MM.1S (cell line): ENCODE results near the gene TNIP3.

Experiments
- EZH2 ChIP-seq: fragments of 300-600 bp; sonication (generic); optimal IDR thresholded peaks from 2 replicates; pipeline ENCODE3; 2017; ENCODE audit warnings: low read depth, mild to moderate bottlenecking, antibody characterized with exemption, low read length, mixed read lengths
- EZH2phosphoT487 ChIP-seq: fragments of 300-600 bp; sonication (generic); IDR thresholded peaks from 2 replicates; pipeline ENCODE4 v1.6.1; 2018; ENCODE audit warnings: antibody characterized with exemption, low read length
- TF ChIP-seq, protein P1 (sequence below): fragments of 300-600 bp; sonication (generic); IDR thresholded peaks from 2 replicates; pipeline ENCODE4 v1.5.1; 2016; ENCODE audit warnings: antibody characterized with exemption, low read length, mixed read lengths

DNA sequence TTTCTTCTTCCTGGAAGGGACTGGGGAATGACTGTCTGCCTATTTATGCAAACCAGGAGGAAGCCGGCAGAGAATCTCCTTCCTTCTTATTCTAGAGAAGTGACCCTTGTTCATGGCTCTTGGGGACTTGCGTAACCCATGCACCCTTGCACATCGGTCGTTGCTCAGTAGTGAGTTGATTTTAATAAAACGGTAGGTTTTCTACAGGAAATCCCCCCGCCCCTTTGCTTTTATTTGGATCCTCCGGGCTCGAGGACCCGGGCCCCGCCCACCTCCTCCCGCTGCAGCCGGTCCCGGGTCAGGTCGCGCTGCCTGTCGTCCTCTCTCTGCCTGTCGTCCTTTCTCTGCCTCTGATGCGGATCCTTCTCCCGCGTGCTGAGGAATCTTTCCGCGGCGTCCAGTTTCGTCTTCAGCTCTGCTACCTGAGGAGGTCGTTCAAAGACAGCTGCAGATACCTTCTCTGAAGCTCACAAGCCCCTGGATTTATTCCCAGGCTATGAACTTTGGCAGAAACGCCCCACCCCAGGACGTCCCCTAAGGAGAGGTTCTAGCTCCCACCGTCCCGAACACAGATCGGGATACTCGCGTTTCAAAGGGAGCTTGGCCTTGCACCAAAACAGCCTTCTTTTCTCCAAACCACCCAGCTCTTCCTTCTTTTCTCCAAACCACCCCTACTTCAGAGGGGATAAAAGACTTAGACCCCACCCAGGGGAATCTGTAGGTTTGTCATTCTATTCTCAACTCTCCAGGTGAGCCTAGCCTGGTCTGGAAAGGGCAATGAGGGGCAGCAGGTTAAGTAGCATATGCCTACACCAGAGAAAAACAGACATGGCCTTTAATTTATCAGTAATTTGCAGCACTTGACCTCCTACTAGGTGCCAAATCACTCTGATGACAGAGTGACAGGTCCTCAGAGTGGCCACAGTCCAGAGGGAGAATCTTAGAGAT lies 7.0 kb downstream of the TNIP3 start:
- TF ChIP-seq, protein P1, sequence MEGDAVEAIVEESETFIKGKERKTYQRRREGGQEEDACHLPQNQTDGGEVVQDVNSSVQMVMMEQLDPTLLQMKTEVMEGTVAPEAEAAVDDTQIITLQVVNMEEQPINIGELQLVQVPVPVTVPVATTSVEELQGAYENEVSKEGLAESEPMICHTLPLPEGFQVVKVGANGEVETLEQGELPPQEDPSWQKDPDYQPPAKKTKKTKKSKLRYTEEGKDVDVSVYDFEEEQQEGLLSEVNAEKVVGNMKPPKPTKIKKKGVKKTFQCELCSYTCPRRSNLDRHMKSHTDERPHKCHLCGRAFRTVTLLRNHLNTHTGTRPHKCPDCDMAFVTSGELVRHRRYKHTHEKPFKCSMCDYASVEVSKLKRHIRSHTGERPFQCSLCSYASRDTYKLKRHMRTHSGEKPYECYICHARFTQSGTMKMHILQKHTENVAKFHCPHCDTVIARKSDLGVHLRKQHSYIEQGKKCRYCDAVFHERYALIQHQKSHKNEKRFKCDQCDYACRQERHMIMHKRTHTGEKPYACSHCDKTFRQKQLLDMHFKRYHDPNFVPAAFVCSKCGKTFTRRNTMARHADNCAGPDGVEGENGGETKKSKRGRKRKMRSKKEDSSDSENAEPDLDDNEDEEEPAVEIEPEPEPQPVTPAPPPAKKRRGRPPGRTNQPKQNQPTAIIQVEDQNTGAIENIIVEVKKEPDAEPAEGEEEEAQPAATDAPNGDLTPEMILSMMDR: no peak
- TF ChIP-seq EZH2 (no peak), EZH2phosphoT487 (no peak)
